SJSA1 (cell line): Measurements from ENCODE around the gene TPI1. TPM values are rescaled to one million over a fixed set of nuclear protein-coding genes. Genes with fewer than 3 reads are reported as not detected.

ENCODE experiments used
- DNase-seq, 2 experiments: peaks; one replicate each; pipeline ENCODE4 v3.0.0-alpha.2; 2015 to 2020; ENCODE audit warnings: low spot score in 2 of 2, low read depth in 1 of 2
- H3K27ac ChIP-seq: fragments of 250-450 bp; sonication (Bioruptor Pico); 2 replicates; pipeline ENCODE4 v1.5.1; 2020; ENCODE audit warnings: mild to moderate bottlenecking, moderate library complexity
- H3K27me3 ChIP-seq: fragments of 250-450 bp; sonication (Bioruptor Pico); replicated peaks from 2 replicates; pipeline ENCODE4 v1.5.1; 2020; ENCODE audit warnings: mild to moderate bottlenecking, moderate library complexity
- H3K36me3 ChIP-seq: fragments of 250-450 bp; sonication (Bioruptor Pico); 2 replicates; pipeline ENCODE4 v1.5.1; 2020; ENCODE audit warnings: mild to moderate bottlenecking
- H3K4me1 ChIP-seq: fragments of 250-450 bp; sonication (Bioruptor Pico); replicated peaks from 2 replicates; pipeline ENCODE4 v1.6.1; 2021; ENCODE audit warnings: mild to moderate bottlenecking
- H3K4me3 ChIP-seq: fragments of 250-450 bp; sonication (Bioruptor Pico); 2 replicates; pipeline ENCODE4 v1.5.1; 2020; ENCODE audit warnings: mild to moderate bottlenecking
- H3K9me3 ChIP-seq: fragments of 250-450 bp; sonication (Bioruptor Pico); replicated peaks from 2 replicates; pipeline ENCODE4 v1.5.1; 2020; ENCODE audit warnings: mild to moderate bottlenecking
- total RNA-seq: library from RNA; depleted of rRNA; stranded (reverse); fragments of >200 nt; shearing (Covaris generic); gene quantifications from 2 replicates; pipeline ENCODE4 v1.2.3, GENCODE V29; 2014; rRNA removed

TPI1 gene
- total RNA-seq, result 1,911 and 2,129 TPM in 2 replicates

DNA sequence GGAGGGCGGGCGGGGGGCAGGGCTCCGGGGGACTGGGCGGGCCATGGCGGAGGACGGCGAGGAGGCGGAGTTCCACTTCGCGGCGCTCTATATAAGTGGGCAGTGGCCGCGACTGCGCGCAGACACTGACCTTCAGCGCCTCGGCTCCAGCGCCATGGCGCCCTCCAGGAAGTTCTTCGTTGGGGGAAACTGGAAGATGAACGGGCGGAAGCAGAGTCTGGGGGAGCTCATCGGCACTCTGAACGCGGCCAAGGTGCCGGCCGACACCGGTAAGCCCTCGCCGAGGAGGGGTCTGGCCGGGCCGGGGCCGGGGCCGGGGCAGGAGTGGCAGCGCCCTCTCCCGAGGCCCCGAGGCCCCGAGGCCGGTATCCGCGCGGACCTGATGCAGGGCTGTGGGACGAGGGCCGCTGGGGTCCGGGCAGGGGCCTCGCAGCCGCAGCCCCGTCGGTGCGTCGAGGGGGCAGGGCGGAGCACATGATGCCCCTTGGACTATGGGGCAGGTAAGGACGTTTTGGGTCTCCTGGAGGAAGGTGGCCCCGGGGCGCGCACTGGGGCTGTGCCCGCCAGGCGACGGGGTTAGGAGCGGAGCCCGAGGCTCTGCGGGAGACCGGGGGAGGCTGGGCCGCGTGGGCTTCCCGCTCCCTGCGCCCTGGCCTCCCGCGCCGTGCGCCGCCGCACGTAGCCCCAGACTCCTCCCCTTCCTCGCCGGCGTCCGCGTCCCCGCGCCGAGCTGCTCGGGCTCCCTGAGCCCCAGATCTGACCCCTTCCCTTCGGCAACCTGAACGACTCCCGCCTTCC is at the start of gene TPI1:
TPI1 (plus strand) TSS at position 119 of the 798 bp plus-strand sequence; CDS start at position 155, 36 bp downstream.
- Histone ChIP-seq H3K9me3 (no peaks in the 10 kb centered on the region), H3K36me3 (peaks cover 97% of the 10 kb centered on the region)
- DNase-seq, result peak; percentile 75 to 88

GRCh38 chr12:6817662-6818157 is 49.6 kb upstream of the TPI1 start:
- H3K27me3 ChIP-seq, result peaks cover 53% of the 10 kb centered on the region
- H3K4me3 ChIP-seq, result no peak overlapping the region
- H3K27ac ChIP-seq, result no peak overlapping the region
- no peak for DNase-seq
- H3K4me1 ChIP-seq, result no peaks in the 10 kb centered on the region
- no peaks in the 10 kb centered on the region for H3K9me3 ChIP-seq
- no peaks in the 10 kb centered on the region for H3K36me3 ChIP-seq

More for the DNA sequence above, at the start of gene TPI1:
- H3K4me3 ChIP-seq, result peak within 1 kb of the TSS; percentile 95
- peak within 1 kb of the TSS; percentile 70 for H3K27ac ChIP-seq
- H3K27me3 ChIP-seq, result no peaks in the 10 kb centered on the region
- H3K4me1 ChIP-seq, result peaks cover 39% of the 10 kb centered on the region

- no peaks in the 10 kb centered on the region for H3K9me3 ChIP-seq
- H3K27me3 ChIP-seq, result peaks cover 53% of the 10 kb centered on the region
- H3K27ac ChIP-seq, result no peak overlapping the region
- H3K36me3 ChIP-seq, result no peaks in the 10 kb centered on the region
- no peak for DNase-seq
- no peak overlapping the region for H3K4me3 ChIP-seq
- no peaks in the 10 kb centered on the region for H3K4me1 ChIP-seq
These were observed 49.1 kb upstream of the TPI1 start for GRCh38 chr12:6818222-6818621.

GRCh38 chr12:6818645-6819044 is 48.7 kb upstream of the TPI1 start:
- Histone ChIP-seq H3K9me3 (no peaks in the 10 kb centered on the region), H3K4me3 (no peak overlapping the region), H3K4me1 (no peaks in the 10 kb centered on the region), H3K27ac (no peak overlapping the region), H3K36me3 (no peaks in the 10 kb centered on the region), H3K27me3 (peaks cover 53% of the 10 kb centered on the region)
- DNase-seq, result no peak

DNA sequence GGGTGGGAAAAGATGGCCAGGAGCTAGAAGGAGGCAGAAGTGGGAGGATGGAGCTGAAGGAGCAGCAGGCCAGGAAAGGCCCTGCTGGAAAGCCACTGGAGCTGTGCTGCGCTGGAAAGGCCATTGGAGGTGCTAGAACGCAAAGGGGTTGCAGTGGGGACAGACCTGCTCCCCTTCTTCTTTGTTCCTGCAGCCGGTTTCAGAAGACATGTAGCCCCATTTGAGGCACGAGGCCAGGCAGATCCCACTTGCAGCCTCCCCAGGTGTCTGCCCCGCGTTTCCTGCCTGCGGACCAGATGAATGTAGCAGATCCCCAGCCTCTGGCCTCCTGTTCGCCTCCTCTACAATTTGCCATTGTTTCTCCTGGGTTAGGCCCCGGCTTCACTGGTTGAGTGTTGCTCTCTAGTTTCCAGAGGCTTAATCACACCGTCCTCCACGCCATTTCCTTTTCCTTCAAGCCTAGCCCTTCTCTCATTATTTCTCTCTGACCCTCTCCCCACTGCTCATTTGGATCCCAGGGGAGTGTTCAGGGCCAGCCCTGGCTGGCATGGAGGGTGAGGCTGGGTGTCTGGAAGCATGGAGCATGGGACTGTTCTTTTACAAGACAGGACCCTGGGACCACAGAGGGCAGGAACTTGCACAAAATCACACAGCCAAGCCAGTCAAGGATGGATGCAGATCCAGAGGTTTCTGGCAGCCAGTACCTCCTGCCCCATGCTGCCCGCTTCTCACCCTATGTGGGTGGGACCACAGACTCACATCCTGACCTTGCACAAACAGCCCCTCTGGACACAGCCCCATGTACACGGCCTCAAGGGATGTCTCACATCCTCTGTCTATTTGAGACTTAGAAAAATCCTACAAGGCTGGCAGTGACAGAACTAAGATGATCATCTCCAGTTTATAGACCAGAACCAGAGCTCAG is 48.0 kb upstream of the TPI1 start:
- no peak overlapping the region for H3K27ac ChIP-seq
- no peaks in the 10 kb centered on the region for H3K4me1 ChIP-seq
- H3K27me3 ChIP-seq, result peaks cover 51% of the 10 kb centered on the region
- no peak overlapping the region for H3K4me3 ChIP-seq
- H3K9me3 ChIP-seq, result no peaks in the 10 kb centered on the region
- H3K36me3 ChIP-seq, result no peaks in the 10 kb centered on the region
- DNase-seq, result no peak

GRCh38 chr12:6820166-6820565 is 47.2 kb upstream of the TPI1 start:
- peaks cover 51% of the 10 kb centered on the region for H3K27me3 ChIP-seq
- H3K9me3 ChIP-seq, result no peaks in the 10 kb centered on the region
- no peaks in the 10 kb centered on the region for H3K36me3 ChIP-seq
- no peak overlapping the region for H3K4me3 ChIP-seq
- no peaks in the 10 kb centered on the region for H3K4me1 ChIP-seq
- no peak for DNase-seq
- no peak overlapping the region for H3K27ac ChIP-seq

GRCh38 chr12:6821591-6822425 is 45.5 kb upstream of the TPI1 start, which contains the start of gene GPR162:
GPR162 (plus strand) TSS chr12:6821821; CDS start chr12:6823899, 2,078 bp downstream.
- no peaks in the 10 kb centered on the region for H3K36me3 ChIP-seq
- H3K9me3 ChIP-seq, result no peaks in the 10 kb centered on the region
- no peak for DNase-seq
- H3K4me1 ChIP-seq, result peaks cover 3% of the 10 kb centered on the region; the same call in 1 of the 2 replicates
- H3K4me3 ChIP-seq, result no peak within 1 kb of the TSS
- H3K27me3 ChIP-seq, result peaks cover 68% of the 10 kb centered on the region
- no peak within 1 kb of the TSS for H3K27ac ChIP-seq

GRCh38 chr12:6822426-6823135 is 44.8 kb upstream of the TPI1 start:
- DNase-seq, result no peak
- Histone ChIP-seq H3K27ac (no peak overlapping the region), H3K36me3 (no peaks in the 10 kb centered on the region), H3K4me1 (peaks cover 7% of the 10 kb centered on the region; the same call in 1 of the 2 replicates), H3K4me3 (no peak overlapping the region), H3K9me3 (no peaks in the 10 kb centered on the region), H3K27me3 (peaks cover 76% of the 10 kb centered on the region)

- DNase-seq, result no peak
- no peak overlapping the region for H3K4me3 ChIP-seq
- H3K9me3 ChIP-seq, result peaks cover under 1% of the 10 kb centered on the region; the same call in 1 of the 2 replicates
- H3K27ac ChIP-seq, result no peak overlapping the region
- peaks cover 82% of the 10 kb centered on the region for H3K27me3 ChIP-seq
- H3K4me1 ChIP-seq, result peaks cover 13% of the 10 kb centered on the region
- H3K36me3 ChIP-seq, result no peaks in the 10 kb centered on the region
These were observed 43.9 kb upstream of the TPI1 start for GRCh38 chr12:6823182-6824084.

DNA sequence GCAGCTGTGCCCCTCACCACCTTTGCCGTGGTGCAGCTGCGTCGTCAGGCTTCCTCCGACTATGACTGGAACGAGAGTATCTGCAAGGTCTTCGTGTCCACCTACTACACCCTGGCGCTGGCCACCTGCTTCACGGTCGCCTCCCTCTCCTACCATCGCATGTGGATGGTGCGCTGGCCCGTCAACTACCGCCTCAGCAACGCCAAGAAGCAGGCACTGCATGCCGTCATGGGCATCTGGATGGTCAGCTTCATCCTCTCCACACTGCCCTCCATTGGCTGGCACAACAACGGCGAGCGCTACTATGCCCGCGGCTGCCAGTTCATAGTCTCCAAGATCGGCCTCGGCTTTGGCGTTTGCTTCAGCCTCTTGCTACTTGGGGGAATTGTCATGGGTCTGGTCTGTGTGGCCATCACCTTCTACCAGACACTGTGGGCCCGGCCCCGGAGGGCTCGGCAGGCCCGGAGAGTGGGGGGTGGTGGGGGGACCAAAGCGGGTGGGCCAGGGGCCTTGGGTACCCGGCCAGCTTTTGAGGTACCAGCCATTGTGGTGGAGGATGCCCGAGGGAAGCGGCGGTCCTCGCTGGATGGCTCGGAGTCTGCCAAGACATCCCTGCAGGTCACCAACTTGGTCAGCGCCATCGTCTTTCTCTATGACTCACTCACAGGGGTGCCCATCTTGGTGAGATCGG is 43.1 kb upstream of the TPI1 start:
- no peak overlapping the region for H3K27ac ChIP-seq
- H3K9me3 ChIP-seq, result peaks cover 5% of the 10 kb centered on the region
- H3K27me3 ChIP-seq, result peaks cover 86% of the 10 kb centered on the region
- no peak overlapping the region for H3K4me3 ChIP-seq
- H3K4me1 ChIP-seq, result peaks cover 21% of the 10 kb centered on the region
- 0 out of 2 replicates have a peak, but pooled peaks cover 3% of the 10 kb centered on the region for H3K36me3 ChIP-seq
- no peak for DNase-seq

GRCh38 chr12:6824901-6825381 is 42.4 kb upstream of the TPI1 start:
- no peak for DNase-seq
- Histone ChIP-seq H3K9me3 (peaks cover 5% of the 10 kb centered on the region), H3K27ac (no peak overlapping the region), H3K4me1 (peaks cover 21% of the 10 kb centered on the region), H3K27me3 (peaks cover 88% of the 10 kb centered on the region), H3K36me3 (0 out of 2 replicates have a peak, but pooled peaks cover 3% of the 10 kb centered on the region), H3K4me3 (no peak overlapping the region)
